Prostate gland (tissue), 2 donors: ENCODE data around the gene WNT5A. TPM values are rescaled to one million over a fixed set of nuclear protein-coding genes. Genes with fewer than 3 reads are reported as not detected.

ENCODE experiments used
- DNase-seq: peaks from one replicate; pipeline ENCODE4 v3.0.0-alpha.2; 2019; ENCODE audit warnings: low spot score
- H3K27ac ChIP-seq, 2 donors: fragments of 200-600 bp; sonication (generic); 2 replicates each; pipeline ENCODE4 v1.5.1; 2017 to 2019
- H3K27me3 ChIP-seq: fragments of 200-600 bp; sonication (generic); replicated peaks from 2 replicates; pipeline ENCODE4 v1.5.1; 2019; ENCODE audit not compliant: insufficient read depth
- H3K36me3 ChIP-seq, 2 donors: fragments of 200-600 bp; sonication (generic); 1 replicate in 1 of 2; 2 replicates in 1 of 2; pipeline versions ENCODE4 v1.5.1 to v1.8.1; 2017 to 2019
- H3K4me1 ChIP-seq: fragments of 200-600 bp; sonication (generic); replicated peaks from 2 replicates; pipeline ENCODE4 v1.5.1; 2019
- H3K4me3 ChIP-seq, 2 donors: fragments of 200-600 bp; sonication (generic); 2 replicates each; pipeline ENCODE4 v1.5.1; 2017 to 2019
- H3K9me3 ChIP-seq: fragments of 200-600 bp; sonication (generic); 2 replicates; pipeline ENCODE4 v1.5.1; 2017
- POLR2A ChIP-seq: fragments of 450-650 bp; IDR thresholded peaks from one replicate; pipeline ENCODE4 v1.6.1; 2016; ENCODE audit warnings: antibody characterized with exemption, mild to moderate bottlenecking
- POLR2AphosphoS5 ChIP-seq: sonication (generic); formaldehyde crosslinking; IDR thresholded peaks from one replicate; pipeline ENCODE4 v1.6.1; 2017; ENCODE audit warnings: antibody characterized with exemption
- WGBS: methylation state at CpG from one replicate; pipeline ENCODE4 v1.1.5; 2018; 5-methylcytosine and 5-hydroxymethylcytosine counted together
- intact Hi-C: fragments of 100-400 bp; cut with DNase I; formaldehyde crosslinking; loops from one replicate; pipeline ENCODE4 v1.14.2; 2022
- total RNA-seq, 2 donors: library from RNA; depleted of rRNA; stranded (reverse); fragments of >200 nt; gene quantifications; one replicate each; pipeline ENCODE4 v1.1.0, GENCODE V29; 2016
- TF ChIP-seq, protein P1 (sequence below), 4 experiments: fragments of 200-600 bp in 2 of 4; fragments of 450-650 bp in 2 of 4; sonication (generic) in 2 of 4; IDR thresholded peaks; 1 replicate in 3 of 4; 2 replicates in 1 of 4; pipeline ENCODE4 v1.5.1; 2016 to 2019; ENCODE audit warnings: antibody characterized with exemption in 4 of 4, mild to moderate bottlenecking in 2 of 4, moderate library complexity in 2 of 4

WNT5A gene
- total RNA-seq, 2 donors from 2014 or later = 9.5 to 14.3 TPM

DNA sequence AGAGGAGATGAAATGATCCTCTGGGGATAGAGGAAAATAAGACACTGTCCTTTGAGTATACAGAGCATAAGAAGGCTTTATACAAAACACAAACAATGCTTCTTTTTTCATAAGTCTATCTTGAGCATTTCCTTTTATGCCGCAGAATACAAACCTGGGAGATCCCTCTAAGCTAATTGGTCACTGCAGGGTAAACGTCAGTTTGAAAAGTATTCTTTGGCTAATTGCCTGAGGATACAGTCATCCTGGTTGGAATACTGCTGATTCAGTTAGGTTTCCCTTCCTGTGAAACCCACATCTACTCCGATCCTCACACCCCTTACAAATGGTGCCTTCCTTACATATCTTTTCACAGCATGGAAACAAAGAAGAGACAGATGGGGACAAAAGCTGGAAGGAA is 10.6 kb downstream of the WNT5A start:
- TF ChIP-seq POLR2AphosphoS5 (no peak), POLR2A (no peak)
- TF ChIP-seq, protein P1, sequence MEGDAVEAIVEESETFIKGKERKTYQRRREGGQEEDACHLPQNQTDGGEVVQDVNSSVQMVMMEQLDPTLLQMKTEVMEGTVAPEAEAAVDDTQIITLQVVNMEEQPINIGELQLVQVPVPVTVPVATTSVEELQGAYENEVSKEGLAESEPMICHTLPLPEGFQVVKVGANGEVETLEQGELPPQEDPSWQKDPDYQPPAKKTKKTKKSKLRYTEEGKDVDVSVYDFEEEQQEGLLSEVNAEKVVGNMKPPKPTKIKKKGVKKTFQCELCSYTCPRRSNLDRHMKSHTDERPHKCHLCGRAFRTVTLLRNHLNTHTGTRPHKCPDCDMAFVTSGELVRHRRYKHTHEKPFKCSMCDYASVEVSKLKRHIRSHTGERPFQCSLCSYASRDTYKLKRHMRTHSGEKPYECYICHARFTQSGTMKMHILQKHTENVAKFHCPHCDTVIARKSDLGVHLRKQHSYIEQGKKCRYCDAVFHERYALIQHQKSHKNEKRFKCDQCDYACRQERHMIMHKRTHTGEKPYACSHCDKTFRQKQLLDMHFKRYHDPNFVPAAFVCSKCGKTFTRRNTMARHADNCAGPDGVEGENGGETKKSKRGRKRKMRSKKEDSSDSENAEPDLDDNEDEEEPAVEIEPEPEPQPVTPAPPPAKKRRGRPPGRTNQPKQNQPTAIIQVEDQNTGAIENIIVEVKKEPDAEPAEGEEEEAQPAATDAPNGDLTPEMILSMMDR (IDR thresholded peaks at IDR 0.05) = no peak
- intact Hi-C loops = no loop called here
- WGBS = 81% methylated on average over 3 of the region's 3 CpGs
- H3K36me3 ChIP-seq = no peaks in the 10 kb centered on the region
- H3K4me3 ChIP-seq = no peak overlapping the region
- no peak for DNase-seq
- no peak overlapping the region for H3K27ac ChIP-seq
- peaks cover 3% of the 10 kb centered on the region for H3K27me3 ChIP-seq
- H3K9me3 ChIP-seq = no peaks in the 10 kb centered on the region
- no peaks in the 10 kb centered on the region for H3K4me1 ChIP-seq

DNA sequence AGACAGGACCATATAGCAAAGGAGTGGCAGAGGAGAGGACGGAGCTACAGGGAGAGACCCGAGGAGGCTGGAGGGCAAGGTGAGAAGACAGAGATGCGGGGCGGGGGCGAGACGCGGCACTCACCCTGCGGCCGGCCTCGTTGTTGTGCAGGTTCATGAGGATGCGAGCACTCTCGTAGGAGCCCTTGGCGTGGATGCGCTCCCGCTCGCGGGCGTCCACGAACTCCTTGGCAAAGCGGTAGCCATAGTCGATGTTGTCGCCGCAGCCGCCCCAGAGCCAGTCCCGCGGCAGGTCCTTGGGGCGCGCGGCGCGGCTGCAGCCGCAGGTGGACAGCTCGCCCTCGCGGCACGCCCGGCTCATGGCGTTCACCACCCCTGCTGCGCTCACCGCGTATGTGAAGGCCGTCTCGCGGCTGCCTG is 12.9 kb downstream of the WNT5A start:
- no peak for DNase-seq
- TF ChIP-seq, protein P1 (IDR thresholded peaks at IDR 0.05) = no peak
- TF ChIP-seq POLR2AphosphoS5 (no peak), POLR2A (no peak)
- no peak overlapping the region for H3K27ac ChIP-seq
- 78% methylated on average over 31 of the region's 44 CpGs for WGBS
- intact Hi-C loops = no loop called here
- peaks cover 1% of the 10 kb centered on the region for H3K27me3 ChIP-seq
- no peaks in the 10 kb centered on the region for H3K9me3 ChIP-seq
- no peaks in the 10 kb centered on the region for H3K36me3 ChIP-seq
- H3K4me3 ChIP-seq = no peak overlapping the region
- H3K4me1 ChIP-seq = no peaks in the 10 kb centered on the region

DNA sequence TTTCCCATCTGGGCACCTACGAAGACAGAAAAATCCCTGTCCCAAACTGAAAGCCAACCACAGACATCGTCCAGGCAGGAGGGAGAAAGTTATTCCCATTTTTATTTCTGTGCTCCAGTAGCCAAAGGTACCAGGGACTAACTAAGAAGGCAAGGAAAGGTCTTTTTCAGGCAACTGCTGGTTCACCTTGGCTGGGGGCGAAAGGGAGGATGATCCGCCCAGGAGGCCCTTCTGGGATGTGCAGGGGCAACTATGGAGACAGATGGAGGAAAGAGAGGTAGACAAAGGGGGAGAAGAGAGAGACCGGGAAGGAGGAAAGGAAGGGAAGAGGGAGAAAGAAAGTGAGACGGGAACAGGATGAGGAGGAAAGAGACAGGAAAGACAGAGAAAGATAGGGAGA is 13.3 kb downstream of the WNT5A start:
- H3K27me3 ChIP-seq = no peaks in the 10 kb centered on the region
- 94% methylated on average over 6 of the region's 6 CpGs for WGBS
- intact Hi-C loops = no loop called here
- no peaks in the 10 kb centered on the region for H3K36me3 ChIP-seq
- H3K9me3 ChIP-seq = no peaks in the 10 kb centered on the region
- no peak overlapping the region for H3K4me3 ChIP-seq
- H3K27ac ChIP-seq = no peak overlapping the region
- TF ChIP-seq POLR2AphosphoS5 = no peak
- TF ChIP-seq, protein P1 (IDR thresholded peaks at IDR 0.05) = no peak
- TF ChIP-seq POLR2A = no peak
- no peaks in the 10 kb centered on the region for H3K4me1 ChIP-seq
- DNase-seq = no peak

DNA sequence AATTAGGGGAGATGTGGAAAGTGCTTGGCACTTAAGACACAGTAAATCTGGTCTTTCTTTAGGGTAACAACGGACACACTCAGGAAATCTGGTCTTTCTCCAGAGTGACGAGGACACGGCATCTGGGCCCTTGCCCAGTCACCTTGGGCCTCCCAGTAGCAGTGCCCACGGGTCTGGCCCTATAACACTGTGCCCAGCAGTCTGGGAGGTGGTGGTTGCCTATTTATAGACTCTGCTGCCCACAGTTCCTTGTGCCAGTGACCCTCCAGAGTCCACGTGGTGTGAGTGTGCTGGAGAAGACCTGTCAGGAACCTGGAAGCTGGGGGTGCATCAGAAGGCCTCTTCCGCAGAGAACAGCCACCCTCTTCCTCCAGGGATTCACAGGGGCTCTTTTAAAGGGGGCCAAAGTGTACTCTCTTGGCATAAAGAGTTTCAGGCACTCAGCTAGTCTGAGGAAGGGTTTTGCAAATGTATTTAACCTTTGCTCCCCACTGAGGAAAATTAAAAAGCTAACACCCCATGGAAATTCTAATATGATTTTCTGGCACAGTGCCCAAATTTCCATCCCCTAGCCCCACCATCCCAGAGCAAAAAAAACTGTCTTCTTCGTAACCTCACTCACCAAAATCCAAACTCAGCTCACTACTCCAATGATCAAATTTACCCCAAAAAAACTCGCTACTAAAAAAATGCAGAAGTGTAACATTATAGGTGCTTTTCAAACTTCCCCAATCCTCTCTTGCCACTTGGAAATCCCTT is 15.4 kb downstream of the WNT5A start:
- H3K27me3 ChIP-seq = no peaks in the 10 kb centered on the region
- no peak for DNase-seq
- H3K9me3 ChIP-seq = no peaks in the 10 kb centered on the region
- WGBS = 75% methylated on average over 8 of the region's 8 CpGs
- no peak overlapping the region for H3K4me3 ChIP-seq
- H3K4me1 ChIP-seq = no peaks in the 10 kb centered on the region
- H3K27ac ChIP-seq = no peak overlapping the region
- TF ChIP-seq POLR2A = no peak
- TF ChIP-seq, protein P1 (IDR thresholded peaks at IDR 0.05) = no peak
- no peak for TF ChIP-seq POLR2AphosphoS5
- intact Hi-C loops = no loop called here
- H3K36me3 ChIP-seq = no peaks in the 10 kb centered on the region

DNA sequence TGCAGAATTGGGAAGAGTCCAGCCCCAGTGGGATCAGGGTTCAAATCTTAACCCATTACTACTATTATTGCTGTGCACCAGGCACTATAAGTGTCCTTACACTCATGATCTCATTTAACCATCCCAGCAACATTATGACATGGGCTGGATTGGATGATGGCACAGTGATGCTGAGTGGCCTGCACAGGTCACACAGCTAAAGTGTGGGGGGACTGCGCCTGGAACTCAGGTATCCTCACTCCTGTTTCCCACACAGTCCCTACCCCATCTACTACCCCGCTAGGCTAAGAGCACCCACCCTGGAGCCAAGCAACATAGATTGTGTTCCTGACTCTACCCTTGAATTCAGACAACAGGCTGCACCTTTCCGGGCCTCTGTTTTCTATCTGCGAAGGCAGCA is 16.0 kb downstream of the WNT5A start:
- TF ChIP-seq, protein P1 (IDR thresholded peaks at IDR 0.05) = no peak
- no peak for TF ChIP-seq POLR2A
- no peak for TF ChIP-seq POLR2AphosphoS5
- no peak for DNase-seq
- Histone ChIP-seq H3K27me3 (no peaks in the 10 kb centered on the region), H3K36me3 (no peaks in the 10 kb centered on the region), H3K27ac (no peak overlapping the region), H3K4me3 (no peak overlapping the region), H3K9me3 (no peaks in the 10 kb centered on the region), H3K4me1 (no peaks in the 10 kb centered on the region)
- 98% methylated on average over 3 of the region's 4 CpGs for WGBS
- intact Hi-C loops = no loop called here
